ENCODE measurements around the gene H3-3A. TPM values are rescaled to one million over a fixed set of nuclear protein-coding genes. Genes with fewer than 3 reads are reported as not detected.

H3-3A gene
- total RNA-seq, 1 experiment from 2014 or later = 894 TPM

GRCh38 chr1:226054519-226055327 lies 7.8 kb upstream of the H3-3A start:
- H3K36me3 Mint-ChIP-seq = peaks cover 13% of the 10 kb centered on the region

GRCh38 chr1:226059709-226060108 lies 2.8 kb upstream of the H3-3A start:
- CTCF ChIA-PET = no interaction called here
- Mint-ChIP-seq H3K36me3 (peaks cover 31% of the 10 kb centered on the region), H3K9me3 (no peaks in the 10 kb centered on the region), H3K27me3 (ENCODE audit: low read depth) (no peaks in the 10 kb centered on the region; the same call in 1 of the 2 replicates), H3K4me1 (peaks cover 17% of the 10 kb centered on the region), H3K27ac (no peak overlapping the region), H3K4me3 (no peak overlapping the region)
- TF ChIP-seq USF1 (CRISPR knock-in tag; IDR thresholded peaks at IDR 0.05) (no peak), E2F1 (CRISPR knock-in tag; IDR thresholded peaks at IDR 0.05) (no peak), ZNF671 (CRISPR knock-in tag; IDR thresholded peaks at IDR 0.05) (no peak), HMGXB4 (CRISPR knock-in tag; IDR thresholded peaks at IDR 0.05) (no peak), ATF1 (CRISPR knock-in tag; IDR thresholded peaks at IDR 0.05) (no peak), ZNF281 (CRISPR knock-in tag; IDR thresholded peaks at IDR 0.05) (no peak), MAX (CRISPR knock-in tag; IDR thresholded peaks at IDR 0.05) (no peak), SOX15 (CRISPR knock-in tag; IDR thresholded peaks at IDR 0.05) (no peak), ZNF416 (CRISPR knock-in tag; IDR thresholded peaks at IDR 0.05) (no peak), FOXP1 (CRISPR knock-in tag; IDR thresholded peaks at IDR 0.05; ENCODE audit: borderline replicate concordance) (no peak), MYBL2 (CRISPR knock-in tag; IDR thresholded peaks at IDR 0.05) (no peak)
- DNase-seq (ENCODE audit: low spot score) (no peak), ATAC-seq (no peak)
- POLR2A ChIA-PET = no interaction called here

More at GRCh38 chr1:226054519-226055327, 7.8 kb upstream of the H3-3A start:
- ATAC-seq = no peak
- Mint-ChIP-seq H3K4me1 (peaks cover 8% of the 10 kb centered on the region), H3K4me3 (no peak overlapping the region), H3K27ac (peak overlapping the region; percentile 12; the same call in 1 of the 2 replicates), H3K9me3 (no peaks in the 10 kb centered on the region), H3K27me3 (ENCODE audit: low read depth) (no peaks in the 10 kb centered on the region)
- TF ChIP-seq E2F5 (CRISPR knock-in tag; IDR thresholded peaks at IDR 0.05) = no peak
- peak; percentile 86 for TF ChIP-seq ZNF423 (CRISPR knock-in tag; IDR thresholded peaks at IDR 0.05)
- ChIA-PET CTCF (interaction anchor here (2.3 kb wide), 1 partner anchor 10 kb away, joined by 9 read pairs; no protein-coding TSS in a partner anchor), POLR2A (interaction anchor here (0.6 to 1.0 kb wide), 2 partner anchors 7 to 10 kb away, joined by 3 read pairs; no protein-coding TSS in a partner anchor)
- no peak for DNase-seq (ENCODE audit: low spot score)

GRCh38 chr1:226060427-226060826 lies 2.1 kb upstream of the H3-3A start:
- Mint-ChIP-seq H3K27me3 (ENCODE audit: low read depth) (no peaks in the 10 kb centered on the region; the same call in 1 of the 2 replicates), H3K4me3 (peak overlapping the region; percentile 90; the same call in 1 of the 2 replicates), H3K36me3 (peaks cover 37% of the 10 kb centered on the region), H3K4me1 (peaks cover 21% of the 10 kb centered on the region), H3K9me3 (no peaks in the 10 kb centered on the region), H3K27ac (no peak overlapping the region)
- ChIA-PET CTCF (no interaction called here), POLR2A (no interaction called here)
- ATAC-seq (no peak), DNase-seq (ENCODE audit: low spot score) (no peak)
- TF ChIP-seq SP1 (CRISPR knock-in tag; conservative IDR thresholded peaks at IDR 0.05) (no peak), ESRRA (CRISPR knock-in tag; IDR thresholded peaks at IDR 0.05; ENCODE audit: borderline replicate concordance) (no peak), HMGXB4 (CRISPR knock-in tag; IDR thresholded peaks at IDR 0.05) (no peak), CREM (CRISPR knock-in tag; IDR thresholded peaks at IDR 0.05) (no peak), KAT7 (CRISPR knock-in tag; IDR thresholded peaks at IDR 0.05; ENCODE audit: borderline replicate concordance) (no peak), AR (CRISPR knock-in tag; IDR thresholded peaks at IDR 0.05) (no peak)

All from WTC11 (cell line).